ENCODE results near the gene TMC3.

TMC3 gene

DNA sequence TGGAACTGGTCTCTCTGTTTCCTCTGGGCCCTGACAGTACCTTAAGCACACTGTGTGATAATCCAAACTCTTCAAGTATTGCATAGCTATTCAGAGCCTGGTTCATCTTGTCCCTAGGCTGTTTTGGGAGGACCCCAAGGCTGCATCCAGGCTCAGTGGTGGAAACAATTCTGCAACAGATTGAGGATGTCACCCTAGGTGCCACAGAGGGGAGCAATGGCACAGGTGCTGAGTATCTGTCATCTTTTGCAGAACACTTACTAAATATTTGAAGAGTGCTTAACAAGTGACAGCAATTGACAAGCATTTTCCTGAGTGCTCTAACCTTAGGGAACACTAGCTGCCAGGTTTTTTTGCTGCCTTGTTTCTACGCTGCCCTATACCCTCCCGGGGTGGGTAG is 77.8 kb downstream of the TMC3 start:
- no peak for FAIRE-seq

GRCh38 chr15:81295486-81296121 is 78.4 kb downstream of the TMC3 start:
- no peak for FAIRE-seq

- no peak for FAIRE-seq
Observed at GRCh38 chr15:81294516-81294880, 79.5 kb downstream of the TMC3 start.

DNA sequence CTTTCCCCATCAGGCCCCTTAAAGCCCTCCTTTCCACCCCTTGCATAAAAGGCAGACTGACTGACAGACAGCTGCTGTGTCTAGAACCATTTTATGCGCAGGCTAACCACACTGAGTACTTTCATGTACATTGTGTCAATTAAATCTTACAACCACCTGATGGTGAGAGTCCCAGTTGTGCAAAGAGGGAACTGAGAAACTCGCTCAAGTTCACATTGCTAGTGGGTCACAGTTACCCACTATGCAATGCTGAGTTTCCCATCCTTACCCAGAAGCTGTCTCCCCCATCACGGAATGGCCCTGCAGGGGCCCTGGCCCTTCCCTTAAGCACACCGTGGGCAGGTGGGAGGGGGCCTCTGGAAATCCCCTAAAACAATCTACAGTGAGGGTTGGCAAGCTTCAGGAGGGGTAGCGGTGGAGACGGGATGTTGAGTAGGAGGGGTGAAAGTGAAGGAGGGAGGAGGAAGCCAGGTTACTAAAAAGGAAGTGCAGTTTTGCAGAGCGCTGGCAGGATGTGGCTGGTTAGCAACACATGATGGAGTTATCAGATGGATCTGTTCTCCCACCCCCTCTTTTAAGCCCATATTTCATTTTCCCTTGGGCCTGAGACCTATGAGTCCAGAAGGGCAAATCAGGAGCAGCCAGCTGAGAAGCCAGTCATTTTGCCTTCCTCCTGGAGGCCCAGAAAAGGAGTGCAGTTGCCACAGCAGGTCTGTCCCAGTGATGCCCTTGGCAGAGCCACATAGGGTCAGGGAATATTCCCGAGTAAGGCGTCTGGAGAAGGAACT is 80.1 kb downstream of the TMC3 start:
- FAIRE-seq: no peak

DNA sequence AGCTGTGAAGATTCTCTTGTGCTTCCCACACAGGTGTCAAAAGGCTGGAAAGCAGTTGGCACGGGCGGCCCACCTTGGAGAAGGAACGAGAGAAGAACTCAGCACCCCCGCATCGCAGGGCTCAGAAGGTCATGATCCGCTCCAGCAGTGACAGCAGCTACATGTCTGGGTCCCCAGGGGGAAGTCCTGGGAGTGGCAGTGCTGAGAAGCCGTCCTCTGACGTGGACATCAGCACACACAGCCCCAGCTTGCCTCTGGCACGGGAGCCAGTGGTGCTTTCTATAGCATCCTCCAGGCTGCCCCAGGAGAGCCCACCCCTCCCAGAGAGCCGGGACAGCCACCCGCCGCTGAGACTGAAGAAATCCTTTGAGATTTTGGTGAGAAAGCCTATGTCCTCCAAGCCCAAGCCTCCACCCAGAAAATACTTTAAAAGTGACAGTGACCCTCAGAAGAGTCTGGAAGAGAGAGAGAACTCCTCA is 81.5 kb downstream of the TMC3 start:
- no peak for FAIRE-seq

- no peak for FAIRE-seq
Observed at GRCh38 chr15:81291916-81292522, 82.0 kb downstream of the TMC3 start.

- FAIRE-seq: no peak
Observed at GRCh38 chr15:81289910-81290309, 84.1 kb downstream of the TMC3 start.

GRCh38 chr15:81288616-81289015 is 85.4 kb downstream of the TMC3 start:
- no peak for FAIRE-seq

- FAIRE-seq: no peak
Observed at GRCh38 chr15:81288040-81288439, 86.0 kb downstream of the TMC3 start.

GRCh38 chr15:81286621-81287121 is 87.3 kb downstream of the TMC3 start:
- FAIRE-seq: no peak

DNA sequence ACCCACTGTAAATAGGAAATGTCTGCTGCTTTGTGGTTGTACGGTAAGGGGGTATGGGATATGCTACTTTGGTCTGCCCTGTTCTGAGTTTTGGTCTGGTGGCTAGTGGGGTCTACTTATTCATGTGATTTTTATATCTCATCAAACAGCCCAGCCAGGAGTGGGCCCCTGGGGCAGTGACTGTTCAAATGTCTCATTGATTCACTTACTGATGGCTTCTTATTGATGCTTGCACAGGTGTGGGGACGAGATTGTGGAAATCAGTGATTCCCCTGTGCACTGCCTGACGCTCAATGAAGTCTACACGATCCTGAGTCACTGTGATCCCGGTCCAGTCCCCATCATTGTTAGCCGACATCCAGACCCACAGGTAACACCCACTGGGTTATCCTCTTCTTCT is 88.6 kb downstream of the TMC3 start:
- no peak for FAIRE-seq

GRCh38 chr15:81284256-81285031 is 89.6 kb downstream of the TMC3 start:
- FAIRE-seq: no peak

GRCh38 chr15:81282911-81283310 is 91.1 kb downstream of the TMC3 start:
- no peak for FAIRE-seq

GRCh38 chr15:81282606-81282895 is 91.5 kb downstream of the TMC3 start:
- no peak for FAIRE-seq

- FAIRE-seq: no peak
Observed at GRCh38 chr15:81281766-81282605, 92.0 kb downstream of the TMC3 start.

- FAIRE-seq: no peak
Observed at GRCh38 chr15:81281456-81281735, 92.6 kb downstream of the TMC3 start.

All from G401.6 (cell line).